Liver (tissue), 3 donors: ENCODE measurements around the gene OGT.

Source experiments
- HNF4A ChIP-seq, 2 donors: conservative IDR thresholded peaks; 2 replicates each; pipeline ENCODE4 v1.6.1; 2016; ENCODE audit warnings: antibody characterized with exemption in 2 of 2, mild to moderate bottlenecking in 2 of 2
- JUND ChIP-seq, 2 donors: IDR thresholded peaks; 2 replicates each; pipeline ENCODE4 v1.6.1; 2016; ENCODE audit warnings: antibody characterized with exemption in 2 of 2
- RAD21 ChIP-seq, 2 donors: IDR thresholded peaks; 2 replicates each; pipeline ENCODE4 v1.6.1; 2016; ENCODE audit warnings: antibody characterized with exemption in 2 of 2, mild to moderate bottlenecking in 2 of 2
- TF ChIP-seq, protein P1 (sequence below): fragments of 150-350 bp; IDR thresholded peaks from 2 replicates; pipeline ENCODE4 v1.5.1; 2017; ENCODE audit warnings: improper control_type of control experiment, low read depth, low read length; ENCODE audit not compliant: missing input control
- TF ChIP-seq, protein P2 (sequence below): IDR thresholded peaks from 2 replicates; pipeline ENCODE4 v1.6.1; 2016; ENCODE audit warnings: antibody characterized with exemption
- TF ChIP-seq, protein P3 (sequence below): IDR thresholded peaks from 2 replicates; pipeline ENCODE4 v1.6.1; 2016; ENCODE audit warnings: antibody characterized with exemption, mild to moderate bottlenecking
- donor health status: healthy.
- donor health status: healthy.

DNA sequence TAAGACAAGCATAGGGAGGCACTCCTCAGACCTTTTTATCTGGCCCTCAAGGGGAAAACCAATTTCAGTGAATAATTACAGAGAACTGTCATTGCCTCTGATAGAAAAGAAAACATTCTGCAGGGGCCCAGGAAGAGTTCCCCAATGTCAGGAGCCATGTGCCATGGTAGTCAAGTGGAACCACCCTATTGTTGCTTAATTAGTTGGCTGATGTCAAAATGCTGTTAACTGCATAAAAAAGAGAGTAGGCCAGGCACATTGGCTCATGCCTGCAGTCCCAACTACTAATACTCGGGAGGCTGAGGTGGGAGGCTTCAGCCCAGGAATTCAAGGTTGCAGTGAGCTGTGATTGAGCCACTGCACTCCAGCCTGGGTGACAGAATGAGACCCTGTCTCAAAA lies 28.6 kb upstream of the OGT start:
- TF ChIP-seq, protein P1, sequence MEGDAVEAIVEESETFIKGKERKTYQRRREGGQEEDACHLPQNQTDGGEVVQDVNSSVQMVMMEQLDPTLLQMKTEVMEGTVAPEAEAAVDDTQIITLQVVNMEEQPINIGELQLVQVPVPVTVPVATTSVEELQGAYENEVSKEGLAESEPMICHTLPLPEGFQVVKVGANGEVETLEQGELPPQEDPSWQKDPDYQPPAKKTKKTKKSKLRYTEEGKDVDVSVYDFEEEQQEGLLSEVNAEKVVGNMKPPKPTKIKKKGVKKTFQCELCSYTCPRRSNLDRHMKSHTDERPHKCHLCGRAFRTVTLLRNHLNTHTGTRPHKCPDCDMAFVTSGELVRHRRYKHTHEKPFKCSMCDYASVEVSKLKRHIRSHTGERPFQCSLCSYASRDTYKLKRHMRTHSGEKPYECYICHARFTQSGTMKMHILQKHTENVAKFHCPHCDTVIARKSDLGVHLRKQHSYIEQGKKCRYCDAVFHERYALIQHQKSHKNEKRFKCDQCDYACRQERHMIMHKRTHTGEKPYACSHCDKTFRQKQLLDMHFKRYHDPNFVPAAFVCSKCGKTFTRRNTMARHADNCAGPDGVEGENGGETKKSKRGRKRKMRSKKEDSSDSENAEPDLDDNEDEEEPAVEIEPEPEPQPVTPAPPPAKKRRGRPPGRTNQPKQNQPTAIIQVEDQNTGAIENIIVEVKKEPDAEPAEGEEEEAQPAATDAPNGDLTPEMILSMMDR, result no peak
- TF ChIP-seq, protein P2, sequence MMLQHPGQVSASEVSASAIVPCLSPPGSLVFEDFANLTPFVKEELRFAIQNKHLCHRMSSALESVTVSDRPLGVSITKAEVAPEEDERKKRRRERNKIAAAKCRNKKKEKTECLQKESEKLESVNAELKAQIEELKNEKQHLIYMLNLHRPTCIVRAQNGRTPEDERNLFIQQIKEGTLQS, result no peak
- TF ChIP-seq JUND (IDR thresholded peaks at IDR 0.05) (no peak), HNF4A (conservative IDR thresholded peaks at IDR 0.05) (no peak), RAD21 (IDR thresholded peaks at IDR 0.05) (no peak)
- TF ChIP-seq, protein P3, sequence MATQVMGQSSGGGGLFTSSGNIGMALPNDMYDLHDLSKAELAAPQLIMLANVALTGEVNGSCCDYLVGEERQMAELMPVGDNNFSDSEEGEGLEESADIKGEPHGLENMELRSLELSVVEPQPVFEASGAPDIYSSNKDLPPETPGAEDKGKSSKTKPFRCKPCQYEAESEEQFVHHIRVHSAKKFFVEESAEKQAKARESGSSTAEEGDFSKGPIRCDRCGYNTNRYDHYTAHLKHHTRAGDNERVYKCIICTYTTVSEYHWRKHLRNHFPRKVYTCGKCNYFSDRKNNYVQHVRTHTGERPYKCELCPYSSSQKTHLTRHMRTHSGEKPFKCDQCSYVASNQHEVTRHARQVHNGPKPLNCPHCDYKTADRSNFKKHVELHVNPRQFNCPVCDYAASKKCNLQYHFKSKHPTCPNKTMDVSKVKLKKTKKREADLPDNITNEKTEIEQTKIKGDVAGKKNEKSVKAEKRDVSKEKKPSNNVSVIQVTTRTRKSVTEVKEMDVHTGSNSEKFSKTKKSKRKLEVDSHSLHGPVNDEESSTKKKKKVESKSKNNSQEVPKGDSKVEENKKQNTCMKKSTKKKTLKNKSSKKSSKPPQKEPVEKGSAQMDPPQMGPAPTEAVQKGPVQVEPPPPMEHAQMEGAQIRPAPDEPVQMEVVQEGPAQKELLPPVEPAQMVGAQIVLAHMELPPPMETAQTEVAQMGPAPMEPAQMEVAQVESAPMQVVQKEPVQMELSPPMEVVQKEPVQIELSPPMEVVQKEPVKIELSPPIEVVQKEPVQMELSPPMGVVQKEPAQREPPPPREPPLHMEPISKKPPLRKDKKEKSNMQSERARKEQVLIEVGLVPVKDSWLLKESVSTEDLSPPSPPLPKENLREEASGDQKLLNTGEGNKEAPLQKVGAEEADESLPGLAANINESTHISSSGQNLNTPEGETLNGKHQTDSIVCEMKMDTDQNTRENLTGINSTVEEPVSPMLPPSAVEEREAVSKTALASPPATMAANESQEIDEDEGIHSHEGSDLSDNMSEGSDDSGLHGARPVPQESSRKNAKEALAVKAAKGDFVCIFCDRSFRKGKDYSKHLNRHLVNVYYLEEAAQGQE, result no peak
